Amniotic epithelial cell (primary cell): ENCODE data around the gene DIPK1B.

Experiments used
- DNase-seq: peaks from one replicate; pipeline ENCODE4 v3.0.0-alpha.2; 2010; ENCODE audit warnings: low read depth

The DIPK1B gene

GRCh38 chr9:136673088-136673974 lies 39.0 kb upstream of the DIPK1B start:
- no peak for DNase-seq

- DNase-seq = no peak
These were observed 38.2 kb upstream of the DIPK1B start for GRCh38 chr9:136673975-136674785.

- no peak for DNase-seq
These were observed 37.5 kb upstream of the DIPK1B start for GRCh38 chr9:136674786-136675349.

DNA sequence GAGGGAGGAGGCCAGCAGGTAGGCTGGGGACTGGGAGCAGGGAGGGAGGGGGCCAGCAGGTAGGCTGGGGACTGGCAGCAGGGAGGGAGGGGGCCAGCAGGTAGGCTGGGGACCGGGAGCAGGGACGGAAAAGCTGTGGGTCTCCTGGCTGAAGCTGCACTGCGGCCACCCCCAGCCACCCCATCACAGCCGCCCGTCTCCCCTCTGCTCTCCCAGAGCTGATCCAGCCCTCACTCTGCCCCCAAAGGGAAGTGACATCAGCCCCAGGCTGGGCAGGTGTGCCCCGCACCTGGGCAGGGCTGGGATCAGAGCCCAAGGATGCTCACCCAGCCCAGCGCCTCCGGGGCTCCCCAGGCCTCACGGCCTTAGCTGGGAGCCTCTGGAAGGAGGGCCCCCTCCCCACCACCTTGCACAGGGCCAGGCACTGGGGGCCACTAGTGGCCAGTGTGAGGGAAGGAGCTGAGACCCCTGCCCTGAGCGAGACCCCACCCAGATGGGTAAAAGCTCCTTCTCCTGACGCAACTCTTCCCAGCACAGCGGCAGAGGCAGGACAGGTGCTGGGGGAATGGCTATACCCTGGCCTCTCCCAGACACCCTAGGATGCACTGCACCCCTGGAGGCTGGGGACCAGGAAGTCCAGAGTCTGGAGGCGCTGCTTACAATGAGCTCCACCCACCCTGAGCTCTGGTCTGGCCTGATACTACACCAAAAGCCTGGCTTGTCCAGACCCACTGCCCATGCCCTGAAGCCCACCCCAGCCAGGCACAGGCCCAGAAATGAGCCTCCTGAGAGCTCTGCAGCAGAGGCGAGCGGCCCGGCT lies 36.7 kb upstream of the DIPK1B start:
- no peak for DNase-seq

GRCh38 chr9:136676297-136676794 lies 36.0 kb upstream of the DIPK1B start:
- no peak for DNase-seq

DNA sequence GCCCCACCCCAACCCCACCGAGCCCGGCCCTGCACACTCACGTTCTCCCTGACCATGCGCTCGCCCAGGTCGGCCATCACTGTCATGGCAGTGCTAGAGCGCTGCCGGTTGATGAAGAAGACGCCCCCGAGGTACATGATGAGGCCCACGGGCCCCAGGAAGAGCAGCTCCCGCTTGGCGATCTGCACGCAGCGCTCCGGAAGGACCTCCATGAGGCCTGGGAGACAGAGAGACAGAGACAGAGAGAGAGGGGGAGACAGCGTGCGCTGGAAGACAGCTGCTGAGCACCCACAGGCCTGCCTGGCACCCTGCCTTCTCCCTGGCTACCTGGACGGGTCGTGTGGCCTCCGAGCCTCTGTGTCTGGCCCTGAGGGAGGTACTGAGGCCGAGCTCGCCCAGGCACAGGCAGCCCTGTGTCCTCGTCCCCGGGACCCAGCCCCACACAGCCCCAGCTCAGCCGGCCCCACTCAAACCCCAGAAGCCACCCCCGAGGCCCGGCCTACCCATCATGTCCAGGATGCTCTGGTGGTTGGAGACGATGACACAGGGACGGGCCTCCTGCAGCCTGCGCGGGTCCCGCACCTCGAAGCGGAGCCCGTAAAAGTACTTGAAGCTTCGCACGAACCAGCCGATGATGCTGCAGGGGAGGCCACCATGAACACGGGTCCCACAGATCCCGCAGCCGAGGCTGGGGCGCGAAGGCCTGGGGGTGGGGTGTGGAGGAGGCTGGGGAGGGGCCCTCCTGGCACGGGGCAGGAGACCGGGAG lies 35.3 kb upstream of the DIPK1B start:
- no peak for DNase-seq

- no peak for DNase-seq
These were observed 34.3 kb upstream of the DIPK1B start for GRCh38 chr9:136678034-136678433.

DNA sequence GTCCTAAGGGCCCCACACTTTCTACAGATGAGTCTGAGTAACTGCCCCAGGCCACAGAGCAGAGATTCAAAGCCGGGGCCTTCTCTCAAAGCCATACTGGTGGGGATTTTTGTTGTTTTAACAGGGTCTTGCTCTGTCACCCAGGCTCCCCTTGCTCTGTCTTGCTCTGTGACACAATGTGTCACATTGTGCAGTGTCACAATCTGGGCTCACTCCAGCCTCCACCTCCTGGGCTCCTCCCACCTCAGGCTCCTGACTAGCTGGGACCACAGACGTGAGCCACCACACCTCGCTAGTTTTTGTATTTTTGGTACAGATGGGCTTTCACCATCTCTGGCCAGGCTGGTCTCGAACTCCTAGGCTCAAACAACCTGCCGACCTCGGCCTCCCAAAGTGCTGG lies 33.7 kb upstream of the DIPK1B start:
- no peak for DNase-seq

DNA sequence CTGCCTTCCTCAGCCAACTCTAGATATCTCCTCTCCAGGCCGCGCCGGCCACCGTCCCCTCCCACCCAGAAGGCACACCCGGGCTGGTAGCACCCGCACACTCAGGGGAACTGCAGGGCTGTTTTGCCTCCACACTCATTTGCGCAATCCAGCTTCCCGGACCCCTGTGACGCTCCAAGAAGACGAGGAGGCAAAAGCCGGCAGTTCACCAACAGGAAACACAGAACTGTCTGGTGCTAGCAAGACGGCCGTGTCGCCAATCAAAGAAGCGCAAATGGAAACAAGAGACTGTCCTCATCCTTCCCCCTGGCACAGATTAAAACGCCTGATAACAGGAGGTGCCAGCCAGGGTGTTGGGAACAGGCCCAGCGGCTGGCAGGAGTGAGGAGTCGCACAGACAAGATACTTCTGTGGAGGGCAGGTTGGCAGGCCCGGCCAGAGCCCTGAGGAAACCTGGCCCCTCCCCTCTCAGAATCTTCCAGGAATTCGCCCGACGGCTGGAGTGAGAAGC lies 32.9 kb upstream of the DIPK1B start:
- peak; percentile 71 for DNase-seq

GRCh38 chr9:136681029-136681428 lies 31.3 kb upstream of the DIPK1B start:
- DNase-seq = no peak

DNA sequence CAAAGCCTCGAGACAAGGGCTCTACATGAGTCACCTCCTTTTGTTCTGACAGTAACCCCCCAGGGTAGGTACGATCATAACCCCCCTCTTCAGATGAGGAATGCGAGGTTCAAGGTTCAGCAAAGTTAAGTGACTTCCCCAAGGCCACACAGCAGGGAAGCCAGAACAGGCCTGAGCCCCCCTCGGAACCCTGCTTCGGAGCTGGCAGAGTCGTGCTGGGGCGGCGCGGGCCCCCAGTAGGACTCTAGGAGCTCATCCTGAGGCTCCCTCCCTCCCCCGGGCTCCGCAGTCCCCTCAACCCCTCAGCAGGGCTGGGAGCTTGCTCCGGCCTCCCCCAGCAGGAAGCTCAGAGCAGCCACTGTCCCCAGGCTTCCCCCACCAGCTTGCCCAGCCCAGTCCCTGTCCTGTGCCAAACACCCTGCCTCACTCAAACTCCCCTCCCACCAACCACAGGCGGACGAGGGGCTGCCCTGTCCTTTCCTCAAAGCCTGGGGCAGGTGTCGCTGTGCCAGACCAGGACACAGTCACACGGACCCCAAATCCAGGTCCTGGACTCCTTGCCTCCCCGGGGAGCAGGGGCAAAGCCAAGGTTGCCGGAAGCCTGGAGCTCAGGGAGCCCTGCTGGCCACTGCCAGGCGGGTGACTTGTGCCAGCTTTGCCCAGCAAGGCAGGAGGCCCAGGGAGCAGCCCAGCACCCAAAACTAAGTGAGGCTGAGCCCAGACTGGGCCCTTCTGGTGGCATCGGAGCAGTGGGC lies 30.2 kb upstream of the DIPK1B start:
- no peak for DNase-seq

GRCh38 chr9:136682710-136683109 lies 29.7 kb upstream of the DIPK1B start:
- DNase-seq = no peak

GRCh38 chr9:136683173-136683745 lies 29.1 kb upstream of the DIPK1B start:
- DNase-seq = no peak

DNA sequence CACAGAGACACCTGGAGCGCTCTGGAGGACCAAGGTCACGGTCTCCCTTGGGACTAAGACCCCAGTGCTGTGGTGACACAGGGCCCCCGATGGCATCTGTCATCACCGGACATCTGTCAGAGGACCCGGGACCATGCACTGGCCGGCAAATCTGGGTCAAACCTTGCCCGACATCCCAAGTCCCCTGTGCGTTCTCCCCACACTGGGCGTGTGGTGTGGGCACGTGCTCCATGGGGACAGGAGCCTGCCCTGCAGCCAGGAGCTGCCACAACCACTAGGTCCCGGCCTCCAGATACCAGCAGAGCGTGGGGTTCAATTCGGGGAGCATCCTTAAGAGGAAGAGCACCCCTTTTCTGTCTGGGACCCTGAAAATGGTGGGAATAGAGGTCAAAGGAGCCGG lies 28.6 kb upstream of the DIPK1B start:
- DNase-seq = no peak

GRCh38 chr9:136684339-136684738 lies 28.0 kb upstream of the DIPK1B start:
- no peak for DNase-seq

- DNase-seq = no peak
These were observed 27.6 kb upstream of the DIPK1B start for GRCh38 chr9:136684799-136685198.

GRCh38 chr9:136685216-136685615 lies 27.2 kb upstream of the DIPK1B start:
- DNase-seq = no peak

DNA sequence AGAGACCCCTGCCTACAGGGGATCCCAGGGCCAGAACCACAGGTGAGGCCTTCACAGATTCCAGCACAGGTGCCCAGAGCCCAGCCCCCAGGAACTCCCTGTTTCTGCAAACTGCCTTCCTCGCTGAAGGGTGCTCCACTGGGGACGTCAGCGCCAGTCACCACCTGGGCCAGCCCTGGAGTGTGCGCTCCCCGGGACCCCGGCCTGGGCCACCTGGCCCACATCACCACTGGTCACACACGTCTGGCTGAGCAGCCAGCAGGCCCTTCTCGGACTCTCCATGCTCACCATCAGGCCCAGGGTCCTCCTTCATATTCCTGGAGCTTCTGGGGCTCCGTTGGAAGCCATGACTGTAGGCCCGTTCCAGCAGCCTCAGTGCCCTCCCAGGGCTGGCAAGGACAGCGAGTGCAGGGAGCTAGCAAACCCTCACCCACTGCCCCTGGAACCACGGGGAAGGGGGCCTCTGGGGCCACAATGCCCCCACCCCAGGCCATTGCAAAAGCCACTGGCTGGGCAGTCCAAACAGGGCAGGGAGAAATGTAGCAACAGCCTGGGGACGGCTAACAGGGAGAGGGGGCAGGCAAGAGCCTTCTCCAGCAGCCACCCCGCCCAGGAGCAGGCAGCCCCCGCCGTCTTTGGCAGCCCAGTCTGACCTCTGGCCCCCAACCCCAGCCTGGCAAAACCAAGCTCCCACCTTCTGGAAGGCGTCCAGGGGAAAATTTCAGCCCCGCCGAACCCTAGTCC lies 26.4 kb upstream of the DIPK1B start:
- no peak for DNase-seq

DNA sequence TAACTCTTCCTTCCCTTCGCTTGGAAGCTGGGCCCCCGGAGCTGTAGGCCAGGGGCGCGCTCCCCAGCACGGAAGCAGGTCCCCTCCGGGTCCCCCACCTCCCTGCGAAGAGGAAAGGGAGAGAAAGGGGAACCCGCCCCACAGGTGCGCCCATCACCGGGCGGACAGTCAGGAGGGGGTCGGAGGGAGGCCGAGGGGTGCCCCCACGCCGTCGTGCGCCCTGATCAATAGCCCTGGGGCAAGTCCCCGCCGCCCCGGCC lies 25.9 kb upstream of the DIPK1B start:
- no peak for DNase-seq
